ENCODE data around the gene MC3R. TPM values are rescaled to one million over a fixed set of nuclear protein-coding genes. Genes with fewer than 3 reads are reported as not detected.

The MC3R gene
- total RNA-seq, 1 donor from 2014 or later: not detected

DNA sequence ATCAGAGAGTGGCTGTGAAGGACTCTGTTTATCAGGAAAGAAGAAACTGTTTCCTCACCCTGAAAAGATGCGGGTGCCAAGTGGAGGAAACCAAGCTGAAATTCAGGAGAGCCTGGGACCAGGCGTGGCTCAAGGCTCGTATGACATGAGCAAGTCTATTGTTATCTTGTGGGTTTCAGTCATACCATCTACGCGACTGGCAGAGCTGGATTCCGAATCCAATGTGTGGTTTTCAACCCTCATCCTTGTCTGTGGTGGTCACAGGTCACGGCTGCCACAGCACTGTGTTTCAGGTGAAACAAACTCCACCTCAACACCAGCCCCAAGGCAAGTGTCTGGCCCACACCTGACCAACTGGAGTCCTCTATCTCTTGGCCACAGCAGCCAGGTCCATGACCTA, 9.1 kb downstream of the MC3R start:
- no peak for DNase-seq

DNA sequence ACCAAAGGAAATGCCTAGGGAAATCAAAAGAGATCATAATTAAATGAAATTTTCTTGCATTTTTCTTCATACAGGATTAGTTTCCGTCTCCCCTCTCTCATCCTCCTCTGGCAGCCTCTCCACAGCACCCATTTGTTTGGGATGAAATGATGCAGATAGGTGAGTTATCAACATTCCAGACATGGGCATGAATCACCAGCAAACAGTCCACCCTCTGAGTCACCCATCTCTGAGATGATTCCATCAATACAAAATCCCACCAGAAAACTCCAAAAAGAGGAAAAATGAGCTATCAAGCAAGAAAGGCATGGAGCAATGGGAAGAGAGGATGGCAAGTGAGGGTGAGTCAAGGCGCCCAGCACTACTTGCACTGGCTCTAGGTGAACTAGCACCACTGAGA, 11.4 kb downstream of the MC3R start:
- DNase-seq: no peak

DNA sequence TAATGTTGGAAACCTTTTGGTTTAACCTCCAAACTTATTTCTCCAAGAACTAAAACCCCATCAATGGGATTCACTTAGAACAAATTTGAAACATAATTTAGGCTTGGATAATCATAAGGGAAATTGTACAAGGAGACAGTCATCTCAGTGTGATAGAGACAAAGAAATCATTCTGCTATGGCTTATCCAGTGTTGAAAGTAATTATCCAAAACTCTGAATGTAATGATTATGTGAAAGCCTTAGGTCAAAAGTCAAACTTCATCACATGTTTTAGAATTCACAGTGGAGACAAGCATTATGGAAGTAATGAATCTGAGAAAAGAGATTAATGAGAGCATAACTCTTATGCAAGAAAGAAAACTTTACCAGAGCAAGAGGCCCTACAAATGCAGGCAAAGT, 20.0 kb downstream of the MC3R start:
- no peak for DNase-seq

DNA sequence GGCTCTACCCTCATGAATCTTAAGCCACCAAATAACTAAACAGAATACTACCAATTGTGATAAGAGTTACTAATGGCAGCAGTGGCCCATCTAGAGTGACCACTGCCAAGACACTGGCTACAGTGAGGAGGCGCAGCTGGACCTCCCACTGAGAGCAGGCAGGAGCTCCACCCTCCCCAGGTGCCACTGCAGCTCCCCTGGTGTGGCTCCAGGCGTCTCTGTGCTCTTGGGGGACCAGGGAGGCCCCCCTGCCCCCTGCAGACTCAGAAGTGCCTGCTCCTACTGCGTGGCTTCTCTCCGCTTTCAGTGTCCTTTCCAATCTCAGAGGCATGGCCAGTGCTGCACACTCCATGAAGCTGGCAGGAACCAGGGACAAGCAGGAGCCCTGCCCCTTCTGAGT, 23.4 kb downstream of the MC3R start:
- DNase-seq: no peak

DNA sequence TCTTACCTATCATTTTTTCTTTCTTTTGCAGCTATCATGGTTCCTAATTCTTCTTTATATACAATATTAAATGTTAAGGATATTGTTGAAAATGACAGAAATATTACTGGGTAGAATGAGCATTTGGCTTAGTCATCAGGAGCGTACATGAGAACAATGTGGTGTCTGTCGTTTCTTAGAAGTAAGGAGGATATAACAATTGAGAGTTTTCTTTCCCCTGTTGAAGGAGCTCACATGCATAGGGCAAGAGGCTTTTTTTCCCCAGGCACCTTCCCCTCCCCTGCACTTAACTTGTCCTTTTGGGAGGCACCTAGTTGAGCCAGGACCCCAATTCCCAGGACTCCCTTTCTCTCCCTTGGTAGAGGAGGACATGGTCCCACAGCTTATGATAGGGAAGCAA, 25.0 kb downstream of the MC3R start:
- DNase-seq: no peak

DNA sequence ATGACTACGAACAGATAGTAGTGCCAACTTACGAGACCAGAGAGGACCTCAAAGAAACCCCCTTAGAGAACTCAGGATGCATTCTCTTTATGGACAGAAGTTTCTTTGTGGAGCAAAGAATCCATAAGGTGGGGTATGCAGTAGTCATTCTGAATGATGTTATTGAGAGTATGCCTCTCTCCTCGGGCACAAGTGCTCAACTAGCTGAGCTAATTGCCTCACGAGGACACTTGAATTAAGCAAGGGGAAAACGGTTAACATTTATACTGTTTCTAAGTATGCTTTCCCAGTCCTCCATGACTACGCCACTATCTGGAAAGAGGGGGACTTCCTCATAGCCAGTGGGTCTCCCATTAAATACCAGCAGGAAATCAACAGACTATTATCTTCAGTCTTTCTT, 25.6 kb downstream of the MC3R start:
- DNase-seq: no peak

DNA sequence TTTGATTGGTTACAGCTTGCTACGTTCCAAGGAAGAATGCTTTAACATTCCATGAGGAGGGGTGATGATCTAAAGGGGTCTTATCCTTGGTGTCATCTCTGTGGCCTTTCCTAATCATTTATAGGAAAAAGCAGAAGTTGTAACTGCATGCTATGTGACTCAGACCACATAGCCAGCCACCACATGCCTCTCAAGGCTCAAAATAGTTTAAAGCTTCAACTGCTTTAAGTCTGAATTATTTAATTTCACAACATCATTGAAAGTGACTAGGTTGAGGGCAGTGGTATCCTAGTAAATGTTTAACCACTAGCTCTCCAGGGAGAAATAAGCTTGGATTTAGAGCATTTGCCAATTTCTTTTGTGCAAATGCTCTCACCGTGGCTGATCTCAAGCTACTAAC, 29.7 kb downstream of the MC3R start:
- no peak for DNase-seq

DNA sequence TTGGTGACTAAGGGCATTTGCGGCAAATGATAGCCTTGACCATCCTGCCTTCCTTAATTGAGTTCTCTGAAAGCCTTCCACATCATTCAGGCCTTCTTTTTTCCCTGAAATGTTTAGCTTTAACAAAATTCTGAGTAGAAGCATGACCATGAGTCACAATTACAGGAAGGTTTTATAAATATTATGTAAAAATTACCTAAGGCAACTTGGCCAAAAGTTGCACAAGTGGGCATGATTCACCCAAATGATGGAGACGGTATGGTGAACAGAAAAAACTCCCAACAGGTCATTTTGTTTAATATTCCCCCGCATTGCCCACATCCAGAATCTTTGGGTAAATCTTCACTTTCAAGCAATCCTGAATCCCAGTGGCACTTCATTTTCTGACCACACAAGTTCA, 37.0 kb downstream of the MC3R start:
- no peak for DNase-seq

DNA sequence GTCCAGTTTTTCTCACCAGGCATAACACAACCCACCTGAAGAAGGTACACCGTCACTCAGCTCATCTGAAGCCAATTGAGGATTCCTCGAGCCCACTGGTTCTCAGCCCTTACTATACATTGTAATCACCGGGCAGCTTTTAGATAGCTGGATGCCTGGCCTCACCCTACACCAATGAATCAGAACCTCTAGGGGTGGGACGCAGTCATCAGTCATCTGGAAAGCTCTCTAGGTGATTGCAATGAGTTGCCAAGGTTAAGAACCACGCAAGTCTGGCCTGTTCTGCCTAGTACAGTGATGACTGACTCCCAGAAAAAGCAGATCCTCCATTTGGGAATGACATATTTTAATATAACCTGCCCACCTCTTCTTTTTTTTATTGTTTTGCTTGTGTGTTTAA, 41.1 kb downstream of the MC3R start:
- no peak for DNase-seq

DNA sequence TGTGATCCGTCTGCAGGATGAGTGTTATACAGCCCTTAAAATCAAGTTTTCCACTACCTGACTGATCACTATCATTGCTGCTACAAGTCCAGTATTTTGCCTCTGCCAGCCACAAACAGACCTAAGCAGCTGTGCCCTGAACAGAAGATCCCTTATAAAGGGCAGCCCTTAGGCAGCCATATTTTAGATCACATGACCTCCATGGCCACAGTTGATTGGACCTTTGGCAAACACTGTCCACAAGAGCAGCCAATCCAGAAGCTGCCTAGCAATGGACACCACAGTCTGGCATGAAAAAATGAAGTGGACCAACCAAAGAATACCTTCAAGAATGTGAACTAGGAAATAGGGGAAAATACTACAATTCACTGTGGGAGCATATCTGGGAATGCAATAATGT, 50.8 kb downstream of the MC3R start:
- no peak for DNase-seq

Small RNA genes lying within 50 kb of the gene (small RNA-seq; reads per million reads assigned to genes)
- gene RNA5SP487: not detected

Other genes starting within 250 kb of the MC3R start
- 1.9 TPM for gene CBLN4, start 243.2 kb upstream of the MC3R start, total RNA-seq
- gene FAM210B, start 110.2 kb downstream of the MC3R start, total RNA-seq: 22.6 TPM
- gene AURKA, start 143.5 kb downstream of the MC3R start, total RNA-seq: 4.8 TPM
- 32.6 TPM for gene CSTF1, start 143.9 kb downstream of the MC3R start, total RNA-seq
- gene CASS4, start 163.5 kb downstream of the MC3R start, total RNA-seq: 0.16 TPM
- gene RTF2, start 219.9 kb downstream of the MC3R start, total RNA-seq: 51.3 TPM

All from occipital lobe (tissue), 3 donors.